HL-60 (cell line): ENCODE measurements around the gene XRCC6.

Experiments
- POLR2AphosphoS5 ChIP-seq: IDR thresholded peaks from 2 replicates; pipeline ENCODE4 v1.6.1; 2012; ENCODE audit warnings: low read depth
- TF ChIP-seq, protein P1 (sequence below): IDR thresholded peaks from one replicate; pipeline ENCODE4 v1.5.1; 2011; ENCODE audit warnings: low read length, control low read depth, inconsistent platforms; ENCODE audit not compliant: insufficient read depth

DNA sequence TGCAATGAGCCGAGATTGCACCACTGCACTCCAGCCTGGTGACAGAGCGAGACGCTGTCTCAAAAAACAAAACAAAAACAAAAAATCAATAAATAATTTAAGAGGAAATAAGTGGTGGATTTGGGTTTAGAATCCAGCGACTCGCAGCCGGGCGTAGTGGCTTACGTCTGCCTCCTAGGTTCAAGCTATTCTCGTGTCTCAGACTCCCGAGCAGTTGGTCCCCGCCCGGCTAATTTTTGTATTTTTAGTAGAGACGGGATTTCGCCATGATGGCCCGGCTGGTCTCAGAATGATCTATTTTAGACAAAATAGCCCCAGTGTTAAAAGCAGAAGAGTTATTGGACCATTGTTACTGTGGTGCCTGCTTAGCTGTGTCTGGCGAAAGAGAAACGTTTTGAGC is 37.8 kb downstream of the XRCC6 start:
- TF ChIP-seq, protein P1, sequence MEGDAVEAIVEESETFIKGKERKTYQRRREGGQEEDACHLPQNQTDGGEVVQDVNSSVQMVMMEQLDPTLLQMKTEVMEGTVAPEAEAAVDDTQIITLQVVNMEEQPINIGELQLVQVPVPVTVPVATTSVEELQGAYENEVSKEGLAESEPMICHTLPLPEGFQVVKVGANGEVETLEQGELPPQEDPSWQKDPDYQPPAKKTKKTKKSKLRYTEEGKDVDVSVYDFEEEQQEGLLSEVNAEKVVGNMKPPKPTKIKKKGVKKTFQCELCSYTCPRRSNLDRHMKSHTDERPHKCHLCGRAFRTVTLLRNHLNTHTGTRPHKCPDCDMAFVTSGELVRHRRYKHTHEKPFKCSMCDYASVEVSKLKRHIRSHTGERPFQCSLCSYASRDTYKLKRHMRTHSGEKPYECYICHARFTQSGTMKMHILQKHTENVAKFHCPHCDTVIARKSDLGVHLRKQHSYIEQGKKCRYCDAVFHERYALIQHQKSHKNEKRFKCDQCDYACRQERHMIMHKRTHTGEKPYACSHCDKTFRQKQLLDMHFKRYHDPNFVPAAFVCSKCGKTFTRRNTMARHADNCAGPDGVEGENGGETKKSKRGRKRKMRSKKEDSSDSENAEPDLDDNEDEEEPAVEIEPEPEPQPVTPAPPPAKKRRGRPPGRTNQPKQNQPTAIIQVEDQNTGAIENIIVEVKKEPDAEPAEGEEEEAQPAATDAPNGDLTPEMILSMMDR: no peak
- no peak for TF ChIP-seq POLR2AphosphoS5
